Astrocyte (in vitro differentiated cells and primary cell): ENCODE measurements around the gene LOXHD1. TPM values are rescaled to one million over a fixed set of nuclear protein-coding genes. Genes with fewer than 3 reads are reported as not detected.

Source experiments
- DNase-seq: peaks from one replicate; pipeline ENCODE4 v3.0.0-alpha.2; 2010; ENCODE audit warnings: low read depth
- FAIRE-seq: peaks from 2 replicates; lab custom pipeline; 2011; peaks lifted over from hg19 to GRCh38; lab: Jason Lieb, UNC
- H2AFZ ChIP-seq: 2 replicates; pipeline ENCODE4 v1.6.0; 2012; ENCODE audit warnings: low read depth, low read length, inconsistent platforms
- H3K27ac ChIP-seq: 2 replicates; pipeline ENCODE4 v1.5.1; 2011; ENCODE audit warnings: low read depth, low read length, inconsistent platforms
- H3K27me3 ChIP-seq: 2 replicates; pipeline ENCODE4 v1.6.0; 2011; ENCODE audit warnings: low read length, inconsistent platforms; ENCODE audit not compliant: insufficient read depth
- H3K36me3 ChIP-seq: 2 replicates; pipeline ENCODE4 v1.5.1; 2011; ENCODE audit warnings: low read length, inconsistent platforms; ENCODE audit not compliant: insufficient read depth
- H3K4me1 ChIP-seq: 2 replicates; pipeline ENCODE4 v1.5.1; 2011; ENCODE audit warnings: low read length, inconsistent platforms; ENCODE audit not compliant: insufficient read depth
- H3K4me2 ChIP-seq: 2 replicates; pipeline ENCODE4 v1.6.0; 2012; ENCODE audit warnings: low read length, inconsistent platforms
- H3K4me3 ChIP-seq: 2 replicates; pipeline ENCODE4 v1.5.1; 2011; ENCODE audit warnings: low read depth, mild to moderate bottlenecking, low read length, inconsistent platforms; ENCODE audit not compliant: insufficient read depth
- H3K79me2 ChIP-seq: 2 replicates; pipeline ENCODE4 v1.6.0; 2012; ENCODE audit warnings: mild to moderate bottlenecking, low read length, inconsistent platforms; ENCODE audit not compliant: insufficient read depth
- H3K9ac ChIP-seq: 2 replicates; pipeline ENCODE4 v1.6.0; 2012; ENCODE audit warnings: mild to moderate bottlenecking, low read length, inconsistent platforms
- H3K9me3 ChIP-seq: 2 replicates; pipeline ENCODE4 v1.5.1; 2012; ENCODE audit warnings: low read depth, mild to moderate bottlenecking, low read length, inconsistent platforms; ENCODE audit not compliant: insufficient read depth
- H4K20me1 ChIP-seq: 2 replicates; pipeline ENCODE4 v1.6.0; 2012; ENCODE audit warnings: low read length, inconsistent platforms; ENCODE audit not compliant: insufficient read depth
- H3K27ac Mint-ChIP-seq: one replicate; pipeline ENCODE4 v1.8.0; 2021; ENCODE audit warnings: mild to moderate bottlenecking, mixed read lengths; ENCODE audit not compliant: unreplicated experiment
- H3K27me3 Mint-ChIP-seq: one replicate; pipeline ENCODE4 v1.8.0; 2021; ENCODE audit warnings: low read depth, mixed read lengths; ENCODE audit not compliant: unreplicated experiment
- H3K36me3 Mint-ChIP-seq: one replicate; pipeline ENCODE4 v1.8.0; 2021; ENCODE audit warnings: low read depth, mixed read lengths; ENCODE audit not compliant: unreplicated experiment
- H3K4me1 Mint-ChIP-seq: one replicate; pipeline ENCODE4 v1.8.0; 2021; ENCODE audit warnings: low read depth, mixed read lengths; ENCODE audit not compliant: unreplicated experiment
- H3K4me3 Mint-ChIP-seq: one replicate; pipeline ENCODE4 v1.8.0; 2021; ENCODE audit warnings: mild to moderate bottlenecking, moderate library complexity, mixed read lengths; ENCODE audit not compliant: unreplicated experiment
- H3K9me3 Mint-ChIP-seq: one replicate; pipeline ENCODE4 v1.8.0; 2021; ENCODE audit warnings: mild to moderate bottlenecking, mixed read lengths; ENCODE audit not compliant: unreplicated experiment
- EZH2 ChIP-seq: IDR thresholded peaks from 2 replicates; pipeline ENCODE4 v1.6.1; 2012; ENCODE audit warnings: mild to moderate bottlenecking, low read length, inconsistent platforms; ENCODE audit not compliant: insufficient read depth
- total RNA-seq: library from RNA; stranded (reverse); gene quantifications from 2 replicates; pipeline ENCODE4 v1.2.1, GENCODE V29; 2021
- TF ChIP-seq, protein P1 (sequence below): IDR thresholded peaks from 2 replicates; pipeline ENCODE4 v1.5.1; 2011; ENCODE audit warnings: low read depth, mild to moderate bottlenecking, inconsistent platforms, low read length, moderate library complexity; ENCODE audit not compliant: insufficient read depth

The LOXHD1 gene
- total RNA-seq, 1 donor from 2014 or later: not detected

DNA sequence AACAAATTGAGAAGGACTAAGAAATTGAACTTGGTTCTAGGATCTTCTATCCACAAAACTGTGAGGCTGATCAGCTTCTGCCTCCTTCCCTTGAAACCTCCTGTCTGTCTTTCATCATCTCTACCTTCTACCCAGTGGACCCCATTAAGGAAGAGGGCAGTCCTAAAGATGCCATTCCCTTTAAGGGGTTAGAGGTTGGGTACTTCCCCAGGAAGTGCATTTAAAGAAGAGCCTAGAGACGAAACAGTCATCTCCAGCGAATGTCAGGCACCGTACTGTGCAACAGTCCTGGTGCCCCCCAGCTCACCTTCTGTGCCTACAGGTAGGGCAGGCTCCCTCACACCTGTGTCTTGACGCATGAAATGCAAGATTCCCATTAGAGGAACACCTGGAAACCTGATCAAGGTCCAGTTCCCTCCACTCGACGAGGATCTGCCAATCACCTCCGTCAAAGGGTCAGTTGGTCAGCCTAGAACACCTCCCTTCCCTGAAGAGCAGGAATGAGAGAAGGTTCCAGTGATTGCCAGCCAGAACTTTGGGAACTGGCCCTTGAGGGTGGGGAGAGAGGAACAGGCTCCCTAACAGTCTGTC is 20.9 kb downstream of the LOXHD1 start:
- DNase-seq (no peak), FAIRE-seq (no peak)
- peaks cover 7% of the 10 kb centered on the region for H3K4me1 Mint-ChIP-seq
- Histone ChIP-seq H4K20me1 (no peaks in the 10 kb centered on the region), H3K36me3 (no peaks in the 10 kb centered on the region), H3K4me3 (no peak overlapping the region), H3K79me2 (no peaks in the 10 kb centered on the region), H2AFZ (no peak overlapping the region), H3K27me3 (peaks cover 2% of the 10 kb centered on the region), H3K9me3 (peaks cover 3% of the 10 kb centered on the region), H3K4me2 (no peak overlapping the region), H3K9ac (no peak overlapping the region), H3K27ac (no peak overlapping the region), H3K4me1 (no peaks in the 10 kb centered on the region)
- H3K27me3 Mint-ChIP-seq: peaks cover 17% of the 10 kb centered on the region
- TF ChIP-seq, protein P1, sequence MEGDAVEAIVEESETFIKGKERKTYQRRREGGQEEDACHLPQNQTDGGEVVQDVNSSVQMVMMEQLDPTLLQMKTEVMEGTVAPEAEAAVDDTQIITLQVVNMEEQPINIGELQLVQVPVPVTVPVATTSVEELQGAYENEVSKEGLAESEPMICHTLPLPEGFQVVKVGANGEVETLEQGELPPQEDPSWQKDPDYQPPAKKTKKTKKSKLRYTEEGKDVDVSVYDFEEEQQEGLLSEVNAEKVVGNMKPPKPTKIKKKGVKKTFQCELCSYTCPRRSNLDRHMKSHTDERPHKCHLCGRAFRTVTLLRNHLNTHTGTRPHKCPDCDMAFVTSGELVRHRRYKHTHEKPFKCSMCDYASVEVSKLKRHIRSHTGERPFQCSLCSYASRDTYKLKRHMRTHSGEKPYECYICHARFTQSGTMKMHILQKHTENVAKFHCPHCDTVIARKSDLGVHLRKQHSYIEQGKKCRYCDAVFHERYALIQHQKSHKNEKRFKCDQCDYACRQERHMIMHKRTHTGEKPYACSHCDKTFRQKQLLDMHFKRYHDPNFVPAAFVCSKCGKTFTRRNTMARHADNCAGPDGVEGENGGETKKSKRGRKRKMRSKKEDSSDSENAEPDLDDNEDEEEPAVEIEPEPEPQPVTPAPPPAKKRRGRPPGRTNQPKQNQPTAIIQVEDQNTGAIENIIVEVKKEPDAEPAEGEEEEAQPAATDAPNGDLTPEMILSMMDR: no peak
- TF ChIP-seq EZH2: no peak
- H3K9me3 Mint-ChIP-seq: peaks cover 7% of the 10 kb centered on the region
- H3K27ac Mint-ChIP-seq: no peak overlapping the region
- no peak overlapping the region for H3K4me3 Mint-ChIP-seq
- no peaks in the 10 kb centered on the region for H3K36me3 Mint-ChIP-seq

DNA sequence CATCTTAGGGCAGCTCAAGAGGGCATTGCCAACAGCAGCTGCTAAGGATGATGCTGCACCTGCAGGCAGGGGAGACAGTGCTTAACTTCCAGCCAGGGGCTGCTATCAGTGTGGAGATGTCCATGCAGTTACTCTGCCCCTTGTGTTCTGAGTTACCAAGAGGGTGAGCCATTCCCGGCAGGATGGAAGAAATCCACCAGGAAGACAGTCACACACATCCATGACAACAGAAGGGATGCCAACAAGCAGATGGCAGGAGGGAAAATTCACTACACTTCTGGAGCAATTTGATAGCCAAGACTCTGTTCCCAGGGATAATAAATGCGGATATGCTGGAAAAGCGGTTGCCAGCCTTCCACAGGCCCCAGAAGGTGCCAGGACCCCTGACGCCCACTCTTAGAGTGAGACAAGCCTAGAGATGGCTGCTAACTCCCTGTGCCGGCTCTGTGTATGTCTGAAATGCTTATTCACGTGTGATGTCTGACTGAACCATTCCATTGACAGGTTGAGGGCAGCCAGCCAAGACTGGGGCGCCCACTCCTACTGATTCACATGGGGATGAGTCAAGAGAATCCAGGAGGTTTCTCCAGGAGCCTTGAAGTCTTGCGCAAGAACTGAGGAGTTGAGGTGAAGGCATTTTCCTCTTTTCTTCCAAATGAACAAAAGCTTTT is 24.5 kb downstream of the LOXHD1 start:
- H3K4me1 ChIP-seq: no peaks in the 10 kb centered on the region
- Mint-ChIP-seq H3K27me3 (peaks cover 10% of the 10 kb centered on the region), H3K27ac (no peak overlapping the region), H3K4me1 (peaks cover 9% of the 10 kb centered on the region), H3K36me3 (no peaks in the 10 kb centered on the region), H3K9me3 (peaks cover 5% of the 10 kb centered on the region), H3K4me3 (no peak overlapping the region)
- no peak overlapping the region for H3K4me2 ChIP-seq
- H3K79me2 ChIP-seq: no peaks in the 10 kb centered on the region
- H3K27me3 ChIP-seq: no peaks in the 10 kb centered on the region
- H4K20me1 ChIP-seq: no peaks in the 10 kb centered on the region
- H3K36me3 ChIP-seq: no peaks in the 10 kb centered on the region
- peak; percentile 79 for DNase-seq
- no peak overlapping the region for H3K9ac ChIP-seq
- H3K9me3 ChIP-seq: peaks cover 3% of the 10 kb centered on the region
- no peak overlapping the region for H3K4me3 ChIP-seq
- no peak for FAIRE-seq
- TF ChIP-seq, protein P1: no peak
- TF ChIP-seq EZH2: no peak
- no peak overlapping the region for H3K27ac ChIP-seq
- H2AFZ ChIP-seq: no peak overlapping the region

DNA sequence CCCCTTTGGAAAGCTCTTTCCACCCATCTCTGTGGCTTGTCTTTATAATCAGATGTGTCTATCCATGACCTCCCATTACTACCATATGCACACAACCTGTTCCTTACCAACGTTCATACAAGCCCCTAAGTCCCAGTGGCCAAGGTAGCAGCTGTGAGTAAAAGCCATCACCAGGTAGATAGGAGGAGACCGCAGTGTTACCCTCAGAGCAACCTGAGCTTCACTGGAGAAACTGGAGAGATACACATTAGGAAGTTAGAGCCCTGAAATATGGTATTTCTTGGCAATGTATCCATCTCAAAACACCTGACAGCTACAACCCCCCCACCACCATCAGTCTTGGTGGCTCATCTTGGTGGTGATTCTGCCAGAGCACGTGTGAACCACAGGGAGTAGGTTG is 26.0 kb downstream of the LOXHD1 start:
- Mint-ChIP-seq H3K4me3 (no peak overlapping the region), H3K4me1 (peaks cover 10% of the 10 kb centered on the region), H3K27me3 (peaks cover 15% of the 10 kb centered on the region), H3K36me3 (no peaks in the 10 kb centered on the region), H3K27ac (peak overlapping the region; percentile 72), H3K9me3 (peaks cover 5% of the 10 kb centered on the region)
- FAIRE-seq (no peak), DNase-seq (no peak)
- Histone ChIP-seq H3K27me3 (peaks cover 2% of the 10 kb centered on the region), H3K9me3 (peaks cover 3% of the 10 kb centered on the region), H3K79me2 (no peaks in the 10 kb centered on the region), H2AFZ (no peak overlapping the region), H3K9ac (no peak overlapping the region), H3K4me1 (no peaks in the 10 kb centered on the region), H3K27ac (no peak overlapping the region), H4K20me1 (no peaks in the 10 kb centered on the region), H3K4me3 (no peak overlapping the region), H3K4me2 (no peak overlapping the region), H3K36me3 (no peaks in the 10 kb centered on the region)
- no peak for TF ChIP-seq EZH2
- TF ChIP-seq, protein P1: no peak
